Heart left ventricle (tissue), 16 donors: ENCODE measurements around the gene METTL9. TPM values are rescaled to one million over a fixed set of nuclear protein-coding genes. Genes with fewer than 3 reads are reported as not detected.
A peak's percentile ranks its signal among the peaks of the same experiment; 100 is the strongest.

Experiments
- ATAC-seq, 4 donors: fragments of 200-7000 bp; cut with Tn5 transposase; one replicate each; pipeline ENCODE4 v1.9.1; 2020 to 2022; ENCODE audit warnings: moderate library complexity in 4 of 4, mild to moderate bottlenecking in 3 of 4, moderate number of reproducible peaks in 1 of 4
- DNase-seq, 5 donors: peaks; one replicate each; pipeline ENCODE4 v3.0.0-alpha.2; 2020
- H3K27ac ChIP-seq, 12 donors: fragments of 200-600 bp; sonication (generic) in 4 of 12; one replicate each; pipeline versions ENCODE4 v1.5.0 to v1.8.0; 2016 to 2022; ENCODE audit warnings: mild to moderate bottlenecking in 2 of 12
- H3K27me3 ChIP-seq, 9 donors: fragments of 200-600 bp; sonication (generic) in 2 of 9; one replicate each; pipeline versions ENCODE4 v1.5.1 to v1.8.0; 2016 to 2022; ENCODE audit warnings: mild to moderate bottlenecking in 3 of 9
- H3K36me3 ChIP-seq, 9 donors: fragments of 200-600 bp; sonication (generic) in 2 of 9; one replicate each; pipeline versions ENCODE4 v1.5.0 to v1.8.0; 2018 to 2022; ENCODE audit warnings: mild to moderate bottlenecking in 2 of 9
- H3K4me1 ChIP-seq, 12 donors: fragments of 200-600 bp; sonication (generic) in 4 of 12; one replicate each; pipeline versions ENCODE4 v1.5.0 to v1.8.0; 2016 to 2022; ENCODE audit warnings: mild to moderate bottlenecking in 3 of 12
- H3K4me3 ChIP-seq, 12 donors: fragments of 200-600 bp; sonication (generic) in 4 of 12; one replicate each; pipeline versions ENCODE4 v1.5.0 to v1.8.0; 2017 to 2022; ENCODE audit warnings: mild to moderate bottlenecking in 9 of 12, moderate library complexity in 4 of 12
- H3K9me3 ChIP-seq, 12 donors: fragments of 200-600 bp; sonication (generic) in 4 of 12; one replicate each; pipeline versions ENCODE4 v1.5.0 to v1.8.0; 2016 to 2022; ENCODE audit warnings: mild to moderate bottlenecking in 1 of 12
- CTCF ChIP-seq, 12 donors: fragments of 200-600 bp; sonication (generic) in 4 of 12; IDR thresholded peaks; one replicate each; pipeline versions ENCODE4 v1.5.0 to v1.8.0; 2018 to 2022; ENCODE audit warnings: antibody characterized with exemption in 12 of 12, mild to moderate bottlenecking in 5 of 12
- POLR2A ChIP-seq, 2 donors: fragments of 450-650 bp; IDR thresholded peaks; one replicate each; pipeline ENCODE4 v1.6.1; 2017; ENCODE audit warnings: antibody characterized with exemption in 2 of 2, mild to moderate bottlenecking in 2 of 2, moderate library complexity in 2 of 2
- WGBS, 4 donors: extraction: QIAGEN DNeasy Blood & Tissue Kit in 2 of 4; methylation state at CpG; one replicate each; pipeline versions ENCODE4 v1.1.5 to v1.1.7; 2013 to 2018; 5-methylcytosine and 5-hydroxymethylcytosine counted together
- intact Hi-C, 10 donors: fragments of 100-400 bp; cut with DNase I; formaldehyde crosslinking; loops; one replicate each; pipeline versions ENCODE4 v1.11.1 to v1.14.2; 2022
- polyA plus RNA-seq, 2 donors: library from polyadenylated mRNA; stranded (reverse); fragments of 200-250 nt; gene quantifications; one replicate each; pipeline ENCODE4 v1.2.3, GENCODE V29; 2013
- total RNA-seq, 9 donors: library from RNA; depleted of rRNA in 2 of 9; stranded (reverse); fragments of >200 nt in 2 of 9; fragmentation: NEBNext Ultra II Directional in 3 of 9; extraction: Animal tissue kit (Norgen Biotek cat#: 25700) in 3 of 9; gene quantifications; one replicate each; pipeline versions ENCODE4 v1.1.0 to v1.2.4, GENCODE V29; 2016 to 2023
- donor health status: ischemic (EF 13 %, LVEDD 7.1; RV severe dilation, severe dysfunction).
- donor health status: healthy with polysubstance abuse.
- donor health status: DM: no; HTN: yes; CAD: no.
- donor health status: DM: no; HTN: no; CAD: no.
- donor health status: ischemic (EF 25% LVEDD 6.9; RV normal size, moderate dysfunction).
- donor health status: ischemic (EF 25% LVEDD 5.7; RV mildly dilated, moderate dysfunction).
- donor health status: healthy.
- donor health status: DM: yes; HTN: yes; CAD: no.
- donor health status: ischemic (EF 35%, LVEDD 5.7; RV mildly dilated, moderate dysfunction).
- donor health status: nonischemic (EF 11% LVEDD 7.7; RV severe dilation, severe dysfunction).
- donor health status: DM: yes; HTN: yes; CAD: no.
- donor health status: PGD.
- donor health status: ischemic (EF 29% LVEDD 5.4; RV normal size, mild dysfunction).
- donor health status: nonischemic (EF 23%, LVEDD 6.1; RV moderate dilation, normal function).

The METTL9 gene
- total and polyA plus RNA-seq, 11 donors: 12.2 to 70.6 (median 55.0) TPM

- WGBS, 4 donors: 83 to 96% (median 94%) methylated on average over 1 of the region's 1 CpG
- Histone ChIP-seq H3K4me3 (peak overlapping the region in 4 of 12 donors; percentile 14 to 58 (median 32)), H3K27me3 (no peaks in the 10 kb centered on the region), H3K4me1 (peaks cover 0 to 84% (median 9%) of the 10 kb centered on the region in 12 donors), H3K27ac (peak overlapping the region in 2 of 12 donors; percentile 26 to 89), H3K9me3 (no peaks in the 10 kb centered on the region), H3K36me3 (peaks cover 0 to 34% (median 6%) of the 10 kb centered on the region in 9 donors)
- TF ChIP-seq POLR2A (IDR thresholded peaks at IDR 0.05) (no peak), CTCF (IDR thresholded peaks at IDR 0.05) (no peak)
- ATAC-seq (peak in 3 of 4 donors; percentile 35 to 52 (median 51)), DNase-seq (no peak)
- intact Hi-C loops: loop anchor here in 2 of 10 donors (10.0 kb wide), 2 partner anchors 54 to 534 kb away; no protein-coding TSS in a partner anchor
Measured at GRCh38 chr16:21650521-21650920, 51.1 kb downstream of the METTL9 start.

- Histone ChIP-seq H3K36me3 (peaks cover 0 to 36% (median 16%) of the 10 kb centered on the region in 9 donors), H3K4me1 (peaks cover 0 to 84% (median 2%) of the 10 kb centered on the region in 12 donors), H3K27me3 (no peaks in the 10 kb centered on the region), H3K27ac (peak overlapping the region in 1 of 12 donors; percentile 89), H3K9me3 (no peaks in the 10 kb centered on the region), H3K4me3 (peak overlapping the region in 6 of 12 donors; percentile 1 to 58 (median 24))
- intact Hi-C loops: loop anchor here in 2 of 10 donors (10.0 kb wide), 2 partner anchors 53 to 533 kb away; no protein-coding TSS in a partner anchor
- ATAC-seq (no peak), DNase-seq (no peak)
- TF ChIP-seq POLR2A (IDR thresholded peaks at IDR 0.05) (no peak), CTCF (IDR thresholded peaks at IDR 0.05) (no peak)
- 87 to 94% (median 90%) methylated on average over 3 of the region's 3 CpGs for WGBS, 4 donors
Measured at GRCh38 chr16:21651515-21651914, 52.1 kb downstream of the METTL9 start.

GRCh38 chr16:21652453-21652852 lies 53.1 kb downstream of the METTL9 start, which contains the start of gene IGSF6:
IGSF6 (minus strand) TSS chr16:21652608; CDS start chr16:21652598, 10 bp downstream.
- no peaks in the 10 kb centered on the region for H3K9me3 ChIP-seq
- H3K27me3 ChIP-seq: no peaks in the 10 kb centered on the region
- TF ChIP-seq POLR2A (IDR thresholded peaks at IDR 0.05) (no peak), CTCF (IDR thresholded peaks at IDR 0.05) (no peak)
- WGBS, 4 donors: 87 to 95% (median 93%) methylated on average over 6 of the region's 6 CpGs
- H3K36me3 ChIP-seq: peaks cover 0 to 26% (median 16%) of the 10 kb centered on the region in 9 donors
- peaks cover 0 to 84% (median 0%) of the 10 kb centered on the region in 12 donors for H3K4me1 ChIP-seq
- peak within 1 kb of the TSS in 1 of 12 donors; percentile 89 for H3K27ac ChIP-seq
- peak within 1 kb of the TSS in 7 of 12 donors; percentile 16 to 58 (median 24) for H3K4me3 ChIP-seq
- peak in 1 of 4 donors; percentile 42 for ATAC-seq
- intact Hi-C loops: loop anchor here in 2 of 10 donors (10.0 kb wide), 2 partner anchors 52 to 532 kb away; no protein-coding TSS in a partner anchor
- no peak for DNase-seq

GRCh38 chr16:21653571-21653970 lies 54.2 kb downstream of the METTL9 start:
- H3K4me3 ChIP-seq: no peak overlapping the region
- no peaks in the 10 kb centered on the region for H3K27me3 ChIP-seq
- peak in 2 of 4 donors; percentile 30 to 50 for ATAC-seq
- H3K27ac ChIP-seq: peak overlapping the region in 1 of 12 donors; percentile 89
- H3K9me3 ChIP-seq: no peaks in the 10 kb centered on the region
- TF ChIP-seq CTCF (IDR thresholded peaks at IDR 0.05) (no peak), POLR2A (IDR thresholded peaks at IDR 0.05) (no peak)
- intact Hi-C loops: loop anchor here in 2 of 10 donors (10.0 kb wide), 2 partner anchors 51 to 531 kb away; no protein-coding TSS in a partner anchor
- peaks cover 0 to 19% (median 16%) of the 10 kb centered on the region in 9 donors for H3K36me3 ChIP-seq
- H3K4me1 ChIP-seq: peaks cover 0 to 84% (median 0%) of the 10 kb centered on the region in 12 donors
- WGBS, 4 donors: 86 to 92% (median 88%) methylated on average over 4 to 5 of the region's 5 CpGs
- no peak for DNase-seq
